Skin of body (tissue), 2 donors: ENCODE data around the gene UPB1. TPM values are rescaled to one million over a fixed set of nuclear protein-coding genes. Genes with fewer than 3 reads are reported as not detected.
A peak's percentile ranks its signal among the peaks of the same experiment; 100 is the strongest.

Source experiments
- DNase-seq: peaks from one replicate; lab custom pipeline; 2025; lab: John Stamatoyannopoulos, UW
- total RNA-seq: library from RNA; depleted of rRNA; stranded (reverse); fragments of >200 nt; gene quantifications from one replicate; pipeline ENCODE4 v1.2.3, GENCODE V29; 2014

Gene UPB1
- total RNA-seq, 1 donor from 2014 or later: 0.39 TPM

DNA sequence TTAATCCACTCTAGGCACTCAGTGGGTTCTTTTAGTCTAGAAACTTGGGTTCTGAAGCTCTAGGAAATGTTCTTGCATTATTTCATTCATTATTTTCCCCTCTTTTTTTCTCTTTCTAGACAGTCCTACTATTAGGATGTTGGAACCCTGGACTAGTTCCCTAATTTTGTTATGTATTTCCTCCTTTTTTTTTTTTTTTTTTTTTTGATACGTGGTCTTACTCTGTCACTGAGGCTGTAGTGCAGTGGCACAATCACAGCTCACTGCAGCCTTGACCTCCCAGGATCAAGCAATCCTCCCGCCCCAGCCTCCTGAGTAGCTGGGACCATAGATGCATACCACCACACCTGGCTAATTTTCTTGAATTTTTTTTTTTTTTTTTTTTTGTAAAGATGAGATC lies 9.4 kb downstream of the UPB1 start:
- DNase-seq: no peak

DNA sequence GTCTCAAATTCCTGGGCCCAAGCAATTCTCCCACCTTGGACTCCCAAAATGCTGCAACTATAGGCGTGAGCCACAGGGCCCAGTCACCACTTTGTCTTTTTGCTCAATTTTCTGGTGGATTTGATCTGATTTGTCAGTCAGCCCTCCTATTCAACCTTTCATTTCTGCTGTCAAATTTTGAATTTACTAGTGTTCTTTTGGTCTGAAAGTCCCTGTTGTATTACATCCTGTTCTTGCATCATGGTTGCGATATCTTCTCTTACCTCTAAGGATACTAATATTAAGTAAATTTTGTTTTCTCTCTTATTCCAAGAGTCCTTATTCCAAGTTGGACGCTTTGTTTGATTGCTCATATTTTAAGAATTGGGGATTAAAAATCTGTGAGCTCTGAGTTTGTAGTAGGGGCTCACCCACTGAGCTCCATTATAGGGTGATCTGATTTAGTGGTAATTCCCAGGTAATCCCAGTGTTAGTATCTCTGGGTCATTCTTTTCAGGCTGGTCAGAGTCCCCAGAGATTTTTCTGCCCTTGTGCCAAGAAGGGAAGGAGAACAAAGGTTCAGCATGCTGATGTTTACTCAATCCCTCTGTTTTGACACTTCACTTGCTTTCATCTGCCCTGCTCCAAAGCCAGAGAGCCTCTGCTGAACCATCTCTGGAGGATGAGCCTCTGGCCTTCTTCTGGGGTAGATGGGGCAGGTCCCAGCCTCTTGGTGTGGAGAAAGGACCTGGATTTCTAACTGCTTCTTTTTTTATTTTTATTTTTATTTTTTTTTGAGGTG lies 10.0 kb downstream of the UPB1 start:
- no peak for DNase-seq

DNA sequence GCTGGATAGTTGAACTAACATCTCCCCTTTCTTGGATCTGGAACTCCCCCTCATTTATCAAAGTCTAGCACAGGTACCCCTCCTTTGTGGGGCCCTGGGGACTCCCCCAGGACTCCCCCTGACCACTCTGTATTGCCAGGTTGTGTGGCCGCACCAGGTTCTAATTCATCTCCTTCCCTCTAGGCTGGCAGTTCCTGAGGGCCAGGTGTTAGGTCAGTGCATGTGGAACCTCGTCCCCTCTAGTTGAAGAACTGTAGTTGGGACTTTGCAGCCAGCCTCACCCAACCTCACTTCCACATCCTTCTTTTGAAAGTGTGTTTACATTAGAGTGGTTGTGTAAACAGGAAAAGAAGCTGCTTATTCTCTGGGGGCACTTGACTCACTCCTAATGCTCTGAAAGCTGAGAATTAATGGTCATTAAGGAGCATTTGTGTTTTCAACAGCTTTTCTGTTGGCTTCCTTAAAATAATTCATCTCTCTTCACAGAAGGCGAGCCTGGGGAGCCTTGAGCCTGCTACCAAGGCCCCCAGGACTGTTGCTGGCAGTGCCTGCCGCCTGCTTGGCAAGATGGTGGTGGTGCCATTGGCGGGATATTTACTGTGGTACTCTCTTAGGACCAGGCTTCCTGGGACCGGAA lies 11.8 kb downstream of the UPB1 start:
- DNase-seq: no peak

DNA sequence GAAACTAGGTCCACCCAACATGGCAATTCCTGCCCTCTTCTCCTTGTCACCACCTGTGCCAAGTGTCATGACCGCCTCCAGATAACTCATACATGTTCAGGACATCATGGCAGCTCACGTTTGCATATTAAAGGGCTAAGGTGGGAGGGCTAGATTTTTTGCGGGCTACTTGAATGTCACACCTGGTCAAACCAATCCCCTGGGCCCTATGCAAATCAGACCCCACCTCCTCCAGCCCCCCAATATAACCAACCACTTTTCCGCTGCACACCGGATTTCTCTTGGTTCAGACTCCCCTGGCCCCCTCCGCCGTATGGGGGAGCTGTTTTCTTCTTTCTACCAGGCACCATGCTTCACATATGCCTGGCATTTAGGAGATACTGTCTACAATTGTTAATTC lies 12.6 kb downstream of the UPB1 start:
- no peak for DNase-seq

DNA sequence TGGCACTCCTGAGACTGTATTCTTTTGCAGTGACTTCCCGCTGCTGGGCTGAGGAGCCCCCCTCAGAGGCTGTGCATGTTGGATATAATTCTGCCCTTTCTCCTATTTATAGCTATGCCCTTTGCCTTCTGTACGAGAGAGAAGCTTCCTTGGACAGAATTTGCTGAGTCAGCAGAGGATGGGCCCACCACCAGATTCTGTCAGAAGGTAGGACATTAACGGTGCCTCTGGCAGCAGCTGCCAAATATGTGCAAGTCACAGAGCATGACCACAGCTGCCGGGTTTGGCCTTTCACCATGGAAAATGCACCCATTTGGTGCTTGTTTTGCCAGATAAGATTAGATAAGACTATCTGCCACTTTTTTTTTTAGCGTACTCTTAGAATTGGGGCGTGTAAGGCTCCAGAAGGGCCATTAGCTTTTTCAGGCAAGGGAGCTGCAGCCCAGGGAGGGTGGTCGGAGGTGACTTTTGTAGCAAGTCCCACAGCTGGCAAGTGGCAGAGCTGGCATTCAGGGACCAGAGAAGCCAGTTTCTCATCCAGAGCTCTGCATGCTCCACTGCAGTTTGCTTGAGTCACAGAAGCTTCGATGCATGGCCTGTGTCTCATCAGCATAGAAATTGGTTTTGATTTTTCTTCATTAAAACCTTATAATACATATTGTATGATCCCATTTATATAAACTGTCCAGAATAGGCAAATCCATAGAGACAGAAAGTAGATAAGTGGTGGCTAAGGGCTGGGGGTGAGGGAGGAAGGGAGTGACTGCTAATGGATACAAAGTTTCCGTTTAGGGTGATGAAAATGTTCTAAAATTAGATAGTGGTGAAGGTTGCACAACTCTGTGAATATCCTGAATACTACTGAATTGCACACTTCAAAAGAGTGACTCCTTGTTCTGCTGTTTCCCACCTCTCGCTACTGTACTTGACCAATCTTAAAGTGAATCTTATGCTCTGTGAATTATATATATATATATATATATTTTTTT lies 15.8 kb downstream of the UPB1 start:
- no peak for DNase-seq

DNA sequence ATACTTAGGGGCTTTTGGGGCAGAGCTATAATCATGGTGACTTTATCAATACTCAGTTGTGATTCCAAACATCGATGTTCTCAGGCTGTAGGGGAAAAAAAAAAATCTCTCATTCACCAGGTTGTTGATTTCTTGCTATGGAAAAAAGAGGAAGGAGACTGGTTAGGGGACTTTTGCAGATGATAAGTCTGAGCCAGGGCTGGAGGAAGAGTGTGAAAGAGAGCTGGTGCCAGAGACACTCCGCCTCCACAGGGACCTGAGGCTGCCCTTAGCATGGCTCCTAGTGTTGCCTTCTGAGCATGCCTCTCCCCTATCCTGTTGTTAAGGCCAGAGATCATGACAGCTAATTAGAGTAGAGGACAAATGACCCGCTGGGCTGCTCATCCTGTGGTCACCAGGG lies 16.9 kb downstream of the UPB1 start:
- DNase-seq: no peak

DNA sequence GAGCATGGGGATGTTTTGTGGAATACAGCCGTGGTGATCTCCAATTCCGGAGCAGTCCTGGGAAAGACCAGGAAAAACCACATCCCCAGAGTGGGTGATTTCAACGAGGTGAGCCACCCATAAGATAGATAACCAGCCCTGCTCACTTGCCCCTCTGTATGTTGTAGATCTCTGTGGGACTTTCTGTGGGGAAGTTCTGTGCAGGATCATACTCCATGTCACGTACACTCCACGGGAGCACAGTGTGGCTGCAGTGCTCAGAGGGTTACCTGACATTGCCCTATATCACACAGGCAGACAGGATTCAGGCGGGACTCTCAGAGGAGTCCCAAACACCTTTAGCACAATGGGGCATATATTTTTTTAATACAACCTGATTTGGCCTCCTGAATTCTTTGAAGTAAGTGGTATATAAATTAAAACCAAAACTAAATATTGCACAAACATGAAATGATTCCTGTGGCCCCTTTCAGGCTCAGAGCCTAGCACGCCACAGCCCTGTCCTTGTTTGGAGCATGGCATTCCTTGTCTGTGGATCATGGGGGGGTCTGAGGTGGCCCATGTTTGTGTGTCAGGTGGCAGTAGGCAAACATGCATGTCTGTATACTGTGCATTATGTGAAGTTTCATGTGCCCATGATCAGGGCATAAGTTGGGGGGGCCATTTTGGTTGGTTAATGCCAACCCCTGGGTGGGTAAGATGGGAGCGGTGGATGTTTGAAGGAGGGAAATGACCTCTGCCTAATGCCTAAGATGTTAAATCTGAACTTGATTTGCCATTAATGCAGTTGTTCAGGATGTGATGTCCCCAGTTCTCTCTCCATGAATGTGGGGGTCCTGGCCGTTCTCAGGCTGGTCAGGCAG lies 18.5 kb downstream of the UPB1 start:
- DNase-seq: no peak

DNA sequence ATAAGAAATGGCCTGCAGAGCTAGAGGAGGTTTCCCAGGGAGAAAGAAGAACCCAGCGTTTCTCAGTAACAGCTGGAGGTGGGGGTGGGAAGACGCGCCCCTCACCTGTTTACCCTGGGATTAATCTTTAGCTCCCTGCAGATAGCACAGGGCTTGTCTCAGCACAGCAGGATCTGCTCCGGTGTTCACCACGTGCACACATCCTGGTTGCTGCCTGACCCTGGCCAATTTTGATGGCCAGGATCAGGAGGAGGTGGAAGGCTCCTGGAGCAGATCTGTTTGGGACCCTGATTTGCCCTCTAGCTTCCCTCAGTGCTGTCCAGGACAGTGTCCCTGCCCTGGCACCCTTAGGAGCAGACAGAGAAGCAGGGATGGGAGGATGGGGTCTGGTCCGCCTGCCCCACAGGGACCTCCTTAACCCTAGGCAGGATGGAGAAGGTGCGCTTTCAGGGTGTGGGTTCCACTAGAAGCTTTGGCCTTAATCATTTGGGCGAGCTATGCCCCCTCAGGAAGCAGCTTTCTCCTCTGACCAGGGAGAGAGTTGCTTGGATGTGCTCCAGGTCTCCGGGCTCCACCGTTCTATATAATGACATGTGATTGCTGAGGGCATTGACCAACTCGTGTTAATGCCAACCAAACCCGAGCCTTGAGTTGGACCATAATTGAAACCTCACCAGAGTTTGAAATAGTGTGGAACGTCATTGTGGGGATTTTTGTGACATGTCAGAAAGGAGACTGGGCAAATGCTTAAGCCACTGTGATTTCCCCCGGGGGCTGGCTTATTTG lies 19.3 kb downstream of the UPB1 start:
- no peak for DNase-seq

DNA sequence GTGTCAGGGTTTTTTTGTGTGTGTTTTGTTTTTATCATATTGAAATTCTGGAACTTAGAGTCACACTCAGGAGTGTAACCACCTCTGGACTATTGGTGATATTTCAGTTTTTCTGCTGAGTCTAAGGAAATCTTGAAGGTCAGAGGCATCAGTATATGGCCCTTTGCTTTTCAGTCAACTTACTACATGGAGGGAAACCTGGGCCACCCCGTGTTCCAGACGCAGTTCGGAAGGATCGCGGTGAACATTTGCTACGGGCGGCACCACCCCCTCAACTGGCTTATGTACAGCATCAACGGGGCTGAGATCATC lies 19.9 kb downstream of the UPB1 start:
- no peak for DNase-seq

DNA sequence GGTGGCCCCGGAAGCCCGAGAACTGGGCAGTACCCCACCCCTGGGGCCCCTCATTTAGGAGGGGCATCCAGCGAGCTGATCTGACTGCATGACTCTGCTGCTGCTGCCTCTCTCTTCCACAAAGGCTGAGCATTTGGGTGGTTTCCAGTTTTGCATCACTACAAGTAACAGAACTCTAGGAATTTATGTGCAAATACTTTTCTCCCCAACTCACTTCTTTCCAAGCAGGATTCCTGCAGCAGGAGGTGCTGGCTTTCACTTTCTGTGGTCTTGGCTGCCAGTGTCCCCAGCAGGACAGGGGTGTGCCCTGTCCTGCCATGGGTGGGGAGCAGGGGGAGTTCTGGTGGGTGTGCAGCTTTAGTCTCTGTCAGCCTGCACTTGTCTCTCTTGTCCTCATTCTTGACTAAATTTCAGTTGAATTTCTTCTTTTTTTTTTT lies 21.2 kb downstream of the UPB1 start:
- peak; percentile 49 for DNase-seq

DNA sequence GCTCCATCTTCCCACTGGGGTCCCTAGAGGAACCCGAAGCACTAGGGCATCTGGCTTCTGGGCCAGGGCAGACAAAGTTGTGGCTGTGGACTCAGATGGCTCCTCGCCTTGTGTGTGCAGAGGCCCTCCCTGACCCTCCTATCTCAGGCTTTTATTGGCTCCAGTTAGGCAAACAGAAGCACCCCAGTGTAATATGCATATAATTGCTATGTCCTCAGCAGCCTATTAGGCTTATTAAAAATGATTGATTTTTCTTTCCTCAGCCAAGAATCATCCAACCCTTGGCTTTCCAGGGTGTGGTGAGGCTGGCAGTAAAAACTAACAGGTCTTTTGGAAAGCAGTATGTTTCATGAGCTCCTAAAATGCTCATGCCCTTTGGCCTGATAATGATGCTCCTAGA lies 22.3 kb downstream of the UPB1 start:
- no peak for DNase-seq

DNA sequence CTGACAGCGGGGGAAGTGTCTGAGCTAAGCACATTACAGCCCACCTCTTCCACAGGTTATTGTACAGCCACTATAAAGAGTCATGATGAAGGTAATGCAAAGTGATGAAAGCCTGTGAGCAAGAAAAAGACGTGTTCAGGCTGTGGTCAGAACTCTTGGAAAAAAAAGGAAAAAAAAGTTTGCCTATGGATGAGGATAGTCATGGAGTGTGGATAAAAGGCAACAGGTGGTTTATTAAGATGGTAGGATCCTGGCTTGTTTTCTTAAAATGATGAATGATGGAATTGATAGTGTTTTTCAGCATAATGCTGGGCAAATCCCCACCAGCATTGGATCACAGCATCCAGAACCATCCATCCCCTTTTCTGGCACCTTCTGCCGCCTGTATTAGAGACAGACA lies 23.1 kb downstream of the UPB1 start:
- no peak for DNase-seq

DNA sequence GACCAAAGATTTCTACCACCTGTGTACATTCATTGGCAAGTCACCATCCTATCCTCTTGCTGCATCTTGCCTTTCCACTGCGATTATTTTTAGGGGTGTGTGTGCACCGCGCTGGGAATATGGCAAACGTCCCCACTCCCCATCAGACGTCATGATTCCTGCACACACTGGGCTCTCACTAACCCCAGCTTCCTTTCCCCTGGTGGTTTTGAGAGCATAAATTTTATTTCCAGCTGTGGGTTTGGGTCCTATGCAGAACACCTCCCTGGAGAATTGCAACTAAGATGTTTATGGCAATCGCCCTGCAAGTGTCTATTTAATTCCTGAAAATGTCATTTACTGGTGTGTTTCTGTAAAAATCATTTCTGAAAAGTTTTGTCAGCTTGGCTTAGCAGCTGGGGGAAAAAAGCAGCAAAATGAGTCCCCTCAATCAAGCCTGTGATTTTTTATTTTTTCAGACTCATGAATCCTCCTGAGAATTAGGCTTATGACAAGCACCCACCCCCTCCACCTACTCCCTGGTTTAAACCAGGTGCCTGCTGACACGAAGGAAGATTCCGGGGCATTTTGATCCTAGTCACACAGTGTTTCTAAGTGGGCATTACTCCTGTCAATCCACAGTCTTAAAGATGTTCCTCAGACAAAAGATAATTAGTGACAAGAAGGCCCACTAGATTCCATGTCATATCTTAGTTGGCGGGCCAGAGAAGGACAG lies 23.8 kb downstream of the UPB1 start:
- DNase-seq: no peak

DNA sequence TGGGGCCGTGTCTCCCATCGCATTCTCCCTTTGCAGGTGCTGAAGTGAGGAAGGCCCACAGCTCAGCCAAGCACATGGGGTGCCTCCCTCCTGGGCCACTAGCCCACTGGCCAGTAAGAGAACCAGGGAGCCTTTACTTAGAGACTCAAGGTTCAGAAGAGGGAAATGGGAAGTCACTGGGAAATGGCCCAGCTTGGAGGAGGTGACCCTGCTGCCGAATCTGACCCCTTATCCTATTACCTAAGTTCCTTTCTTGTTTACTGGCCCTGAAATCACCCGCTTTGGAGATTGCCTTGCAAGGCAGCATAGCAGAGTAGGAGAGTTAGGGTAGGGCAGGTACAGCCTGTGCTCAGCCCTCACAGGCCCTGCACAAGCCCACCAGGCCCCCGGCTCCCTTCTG lies 24.4 kb downstream of the UPB1 start:
- no peak for DNase-seq

DNA sequence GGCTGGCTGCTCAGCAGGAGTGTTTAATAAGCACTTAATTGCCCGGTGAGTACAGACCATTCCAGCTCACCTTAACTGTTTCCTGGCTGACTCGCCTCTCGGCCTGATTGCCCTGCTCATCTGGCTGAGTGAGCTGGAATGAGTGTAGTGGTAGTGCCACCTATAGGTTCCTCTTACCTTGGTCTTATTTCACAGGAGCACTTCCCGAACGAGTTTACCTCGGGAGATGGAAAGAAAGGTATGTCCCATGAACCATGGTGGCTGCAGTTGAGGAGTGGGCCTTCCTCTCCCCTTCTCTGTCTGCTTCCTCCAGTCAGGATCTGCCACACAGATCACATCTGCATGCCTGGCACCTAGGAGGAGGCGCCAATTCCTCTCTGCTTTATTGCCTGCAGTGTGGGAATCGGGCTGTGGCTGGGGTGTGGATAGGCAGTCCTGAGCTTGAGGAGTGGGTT lies 26.7 kb downstream of the UPB1 start:
- no peak for DNase-seq

DNA sequence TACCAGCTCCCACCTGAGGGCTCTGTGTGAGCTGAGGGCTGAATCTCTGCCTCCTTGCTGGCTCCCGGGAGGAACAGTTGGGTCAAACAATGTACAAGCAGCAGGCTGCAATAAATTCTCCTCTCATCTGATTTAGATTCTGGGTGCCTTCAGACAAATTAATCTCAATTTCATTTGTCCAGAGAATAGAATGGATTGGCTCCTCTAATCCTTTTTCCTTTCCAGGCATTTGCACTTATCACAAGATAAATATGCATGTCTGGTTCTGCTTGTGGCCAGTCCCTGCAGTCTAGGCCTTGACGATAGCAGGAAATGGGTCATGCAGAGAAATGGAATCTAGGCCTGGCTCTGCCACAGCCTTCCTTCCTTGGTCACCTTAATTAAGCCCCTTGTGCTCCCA lies 28.7 kb downstream of the UPB1 start:
- DNase-seq: no peak

DNA sequence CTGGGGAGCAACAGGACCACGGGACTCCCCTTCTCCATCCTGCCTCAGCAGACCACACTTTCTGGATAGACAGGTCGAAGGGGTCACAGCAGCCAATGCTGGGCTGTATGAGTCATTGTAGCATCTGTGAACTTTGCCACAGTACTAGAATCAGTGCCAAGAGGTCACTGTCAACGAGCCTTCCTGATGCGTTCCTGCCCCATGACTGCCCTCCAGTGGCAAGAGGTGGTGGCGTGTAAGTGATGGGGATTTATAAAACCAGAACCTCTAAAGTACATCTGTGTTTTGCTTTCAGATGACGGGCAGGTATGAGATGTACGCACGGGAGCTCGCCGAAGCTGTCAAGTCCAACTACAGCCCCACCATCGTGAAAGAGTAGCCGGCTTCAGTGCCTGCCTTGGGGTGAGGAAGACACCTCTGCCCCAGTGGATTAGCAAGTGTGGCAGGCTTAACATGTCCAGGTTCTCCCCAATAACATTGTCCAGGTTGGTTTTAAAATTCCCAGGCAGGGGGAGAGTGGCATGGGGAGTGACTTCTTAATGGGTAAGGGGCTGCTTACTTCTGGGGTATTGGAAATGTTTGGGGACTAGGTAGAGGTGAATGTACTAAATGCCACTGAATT lies 30.4 kb downstream of the UPB1 start:
- peak; percentile 23 for DNase-seq

DNA sequence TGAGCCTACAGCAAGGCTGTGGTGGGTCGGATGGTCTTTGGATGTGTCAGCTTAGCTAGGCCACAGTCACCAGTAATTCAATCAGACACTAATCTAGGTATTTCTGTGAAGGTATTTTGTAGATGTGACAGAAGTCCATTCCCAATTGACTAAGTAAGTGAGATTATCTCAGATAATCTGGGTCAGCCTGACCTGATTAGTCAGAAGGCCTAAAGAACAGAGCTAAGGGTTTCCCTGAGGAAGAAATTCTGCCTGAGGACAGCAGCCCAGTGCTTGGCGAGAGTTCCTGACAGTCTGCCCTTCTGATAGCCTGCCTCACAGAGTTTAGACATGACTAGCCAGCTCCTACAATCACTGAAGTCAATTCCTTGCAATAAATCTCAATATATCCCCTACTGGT lies 31.1 kb downstream of the UPB1 start:
- DNase-seq: no peak

DNA sequence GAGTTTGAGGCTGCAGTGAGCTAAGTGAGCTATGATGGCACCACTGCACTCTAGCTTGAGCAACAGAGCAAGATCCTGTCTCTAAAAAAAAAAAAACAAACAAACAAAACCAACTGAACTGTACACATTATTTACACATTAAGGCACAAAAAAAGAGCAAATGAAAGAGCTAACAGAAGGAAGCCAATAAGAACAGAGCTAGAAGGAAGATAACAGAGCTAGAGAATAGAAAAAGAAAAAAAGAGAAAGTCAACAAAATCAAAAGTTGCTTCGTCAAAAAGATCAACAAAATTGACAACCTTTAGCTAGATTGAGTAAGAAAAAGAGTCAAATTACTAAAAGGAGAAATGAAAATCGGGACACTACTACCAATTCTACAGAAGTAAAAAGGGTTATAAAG lies 34.8 kb downstream of the UPB1 start:
- no peak for DNase-seq
